ENCODE results near the gene RAD18.

The RAD18 gene

DNA sequence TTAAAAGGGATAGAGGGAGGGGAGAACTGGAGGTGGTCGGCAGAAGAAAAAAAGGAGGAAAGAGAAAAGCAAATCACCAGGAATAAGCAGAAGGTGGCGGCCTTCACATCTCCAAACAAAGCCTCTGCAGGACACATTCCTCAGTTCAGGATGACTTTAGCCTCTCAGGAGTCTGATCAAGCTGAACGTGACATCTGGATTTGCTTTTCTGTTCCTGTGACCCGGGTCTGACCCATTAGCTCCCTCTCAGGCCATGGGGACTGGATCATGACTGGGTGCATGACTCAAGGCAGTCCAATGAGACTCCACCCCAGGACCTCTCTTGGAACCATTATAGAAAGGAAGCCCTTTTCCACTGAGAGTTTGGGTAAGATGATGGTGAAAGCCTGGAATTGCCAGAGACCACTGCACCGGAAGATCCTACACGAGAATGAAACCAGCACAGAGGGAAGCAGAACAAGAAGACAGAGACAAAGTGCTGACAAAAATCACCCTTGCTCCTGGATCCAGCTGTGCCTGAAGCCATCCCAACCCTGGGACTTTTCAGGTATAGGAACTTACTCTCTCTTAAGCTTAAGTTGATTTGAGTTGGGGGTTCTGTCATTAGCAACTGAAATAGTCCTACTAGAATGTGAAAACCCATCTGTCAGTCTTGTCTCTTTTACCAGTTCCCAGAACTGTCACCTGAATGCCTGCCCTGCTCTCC lies 45.4 kb upstream of the RAD18 start:
- H3K79me2 ChIP-seq (ENCODE audit: insufficient read depth, low read length): no peaks in the 10 kb centered on the region
- H3K9me3 ChIP-seq (ENCODE audit: insufficient read depth, low read depth, low read length): no peaks in the 10 kb centered on the region
- no peaks in the 10 kb centered on the region for H4K20me1 ChIP-seq (ENCODE audit: insufficient read depth, low read length, poor library complexity, severe bottlenecking)
- H3K4me1 ChIP-seq (ENCODE audit: insufficient read depth, low read length, poor library complexity, severe bottlenecking): peaks cover 11% of the 10 kb centered on the region
- no peak overlapping the region for H3K4me2 ChIP-seq (ENCODE audit: low read depth, low read length, poor library complexity, severe bottlenecking)
- TF ChIP-seq, protein P1, sequence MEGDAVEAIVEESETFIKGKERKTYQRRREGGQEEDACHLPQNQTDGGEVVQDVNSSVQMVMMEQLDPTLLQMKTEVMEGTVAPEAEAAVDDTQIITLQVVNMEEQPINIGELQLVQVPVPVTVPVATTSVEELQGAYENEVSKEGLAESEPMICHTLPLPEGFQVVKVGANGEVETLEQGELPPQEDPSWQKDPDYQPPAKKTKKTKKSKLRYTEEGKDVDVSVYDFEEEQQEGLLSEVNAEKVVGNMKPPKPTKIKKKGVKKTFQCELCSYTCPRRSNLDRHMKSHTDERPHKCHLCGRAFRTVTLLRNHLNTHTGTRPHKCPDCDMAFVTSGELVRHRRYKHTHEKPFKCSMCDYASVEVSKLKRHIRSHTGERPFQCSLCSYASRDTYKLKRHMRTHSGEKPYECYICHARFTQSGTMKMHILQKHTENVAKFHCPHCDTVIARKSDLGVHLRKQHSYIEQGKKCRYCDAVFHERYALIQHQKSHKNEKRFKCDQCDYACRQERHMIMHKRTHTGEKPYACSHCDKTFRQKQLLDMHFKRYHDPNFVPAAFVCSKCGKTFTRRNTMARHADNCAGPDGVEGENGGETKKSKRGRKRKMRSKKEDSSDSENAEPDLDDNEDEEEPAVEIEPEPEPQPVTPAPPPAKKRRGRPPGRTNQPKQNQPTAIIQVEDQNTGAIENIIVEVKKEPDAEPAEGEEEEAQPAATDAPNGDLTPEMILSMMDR (conservative IDR thresholded peaks at IDR 0.05; ENCODE audit: low read length): no peak
- no peak for TF ChIP-seq EZH2phosphoT487 (IDR thresholded peaks at IDR 0.05; ENCODE audit: borderline replicate concordance)
- no peak overlapping the region for H3K9ac ChIP-seq (ENCODE audit: low read depth, low read length, poor library complexity, severe bottlenecking)
- peaks cover 11% of the 10 kb centered on the region; the same call in 1 of the 2 replicates for H3K36me3 ChIP-seq (ENCODE audit: insufficient read depth, low read length)
- H3K27me3 ChIP-seq (ENCODE audit: insufficient read depth, low read length, poor library complexity, severe bottlenecking): no peaks in the 10 kb centered on the region
- H2AFZ ChIP-seq (ENCODE audit: low read length): no peak overlapping the region
- H3K4me3 ChIP-seq (ENCODE audit: low read length, poor library complexity, severe bottlenecking): no peak overlapping the region
- H3F3A ChIP-seq (ENCODE audit: low read depth): no peaks in the 10 kb centered on the region
- H3K9me2 ChIP-seq (replicated peaks; ENCODE audit: low read depth, low read length): no peaks in the 10 kb centered on the region

DNA sequence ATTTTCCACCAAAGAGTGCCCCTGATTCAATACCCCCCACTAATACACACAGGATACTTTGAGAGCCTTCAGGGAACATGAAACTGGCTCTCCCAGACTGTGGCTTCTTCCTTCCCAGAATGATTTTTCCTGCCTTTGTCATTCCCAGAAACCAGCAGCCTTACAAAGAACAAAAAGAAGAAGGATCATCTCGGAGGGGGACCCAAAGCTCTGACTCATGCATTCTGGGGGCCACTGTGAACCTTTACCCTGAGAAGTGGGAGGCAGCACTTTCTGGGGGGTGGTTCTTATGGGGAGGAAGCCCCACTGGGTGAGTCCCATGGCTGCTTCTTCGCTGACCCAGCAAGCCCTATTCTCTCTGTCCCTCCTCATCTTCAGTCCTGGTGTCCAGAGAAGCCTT lies 44.7 kb upstream of the RAD18 start:
- no peaks in the 10 kb centered on the region for H3K9me2 ChIP-seq (replicated peaks; ENCODE audit: low read depth, low read length)
- H3K4me1 ChIP-seq (ENCODE audit: insufficient read depth, low read length, poor library complexity, severe bottlenecking): peaks cover 11% of the 10 kb centered on the region
- H2AFZ ChIP-seq (ENCODE audit: low read length): no peak overlapping the region
- no peaks in the 10 kb centered on the region for H3K9me3 ChIP-seq (ENCODE audit: insufficient read depth, low read depth, low read length)
- no peaks in the 10 kb centered on the region for H4K20me1 ChIP-seq (ENCODE audit: insufficient read depth, low read length, poor library complexity, severe bottlenecking)
- no peak overlapping the region for H3K9ac ChIP-seq (ENCODE audit: low read depth, low read length, poor library complexity, severe bottlenecking)
- no peaks in the 10 kb centered on the region for H3K79me2 ChIP-seq (ENCODE audit: insufficient read depth, low read length)
- no peak for TF ChIP-seq EZH2phosphoT487 (IDR thresholded peaks at IDR 0.05; ENCODE audit: borderline replicate concordance)
- TF ChIP-seq, protein P1 (conservative IDR thresholded peaks at IDR 0.05; ENCODE audit: low read length): no peak
- no peaks in the 10 kb centered on the region for H3K27me3 ChIP-seq (ENCODE audit: insufficient read depth, low read length, poor library complexity, severe bottlenecking)
- no peak overlapping the region for H3K4me2 ChIP-seq (ENCODE audit: low read depth, low read length, poor library complexity, severe bottlenecking)
- H3K36me3 ChIP-seq (ENCODE audit: insufficient read depth, low read length): peaks cover 4% of the 10 kb centered on the region; the same call in 1 of the 2 replicates
- H3F3A ChIP-seq (ENCODE audit: low read depth): no peaks in the 10 kb centered on the region
- H3K4me3 ChIP-seq (ENCODE audit: low read length, poor library complexity, severe bottlenecking): no peak overlapping the region

DNA sequence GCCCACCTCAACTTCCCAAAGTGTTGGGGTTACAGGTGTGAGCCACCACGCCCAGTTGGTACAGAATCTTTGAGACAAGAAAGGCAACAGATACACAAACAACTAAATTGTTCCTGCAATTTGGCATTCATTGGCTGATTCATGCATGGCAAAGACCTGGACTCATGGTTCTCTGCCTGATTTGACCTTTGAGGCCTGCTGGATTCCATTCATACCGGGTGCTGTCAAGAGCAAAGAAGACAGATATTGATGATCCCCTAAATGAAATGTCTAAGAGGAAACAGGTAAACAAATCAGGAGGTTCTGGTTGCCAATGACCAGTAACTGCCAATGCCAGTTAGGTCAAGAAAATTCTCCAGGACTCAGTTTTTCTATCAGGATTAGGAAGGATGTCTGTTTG lies 43.9 kb upstream of the RAD18 start:
- H3K79me2 ChIP-seq (ENCODE audit: insufficient read depth, low read length): no peaks in the 10 kb centered on the region
- no peaks in the 10 kb centered on the region for H3F3A ChIP-seq (ENCODE audit: low read depth)
- H4K20me1 ChIP-seq (ENCODE audit: insufficient read depth, low read length, poor library complexity, severe bottlenecking): no peaks in the 10 kb centered on the region
- no peak overlapping the region for H3K4me2 ChIP-seq (ENCODE audit: low read depth, low read length, poor library complexity, severe bottlenecking)
- H3K27me3 ChIP-seq (ENCODE audit: insufficient read depth, low read length, poor library complexity, severe bottlenecking): no peaks in the 10 kb centered on the region
- TF ChIP-seq, protein P1 (conservative IDR thresholded peaks at IDR 0.05; ENCODE audit: low read length): no peak
- TF ChIP-seq EZH2phosphoT487 (IDR thresholded peaks at IDR 0.05; ENCODE audit: borderline replicate concordance): no peak
- H3K9ac ChIP-seq (ENCODE audit: low read depth, low read length, poor library complexity, severe bottlenecking): no peak overlapping the region
- H3K4me1 ChIP-seq (ENCODE audit: insufficient read depth, low read length, poor library complexity, severe bottlenecking): peaks cover 4% of the 10 kb centered on the region
- no peaks in the 10 kb centered on the region for H3K9me2 ChIP-seq (replicated peaks; ENCODE audit: low read depth, low read length)
- H2AFZ ChIP-seq (ENCODE audit: low read length): no peak overlapping the region
- no peaks in the 10 kb centered on the region; the same call in 1 of the 2 replicates for H3K36me3 ChIP-seq (ENCODE audit: insufficient read depth, low read length)
- H3K4me3 ChIP-seq (ENCODE audit: low read length, poor library complexity, severe bottlenecking): no peak overlapping the region
- H3K9me3 ChIP-seq (ENCODE audit: insufficient read depth, low read depth, low read length): no peaks in the 10 kb centered on the region
